ES-I3 (cell line): Measurements from ENCODE around the gene LRFN3.
A peak's percentile ranks its signal among the peaks of the same experiment; 100 is the strongest.
"Not testable (repeated sequence)": the region's sequence is repeated elsewhere in the genome, so short reads cannot be mapped to it uniquely, and the experiment has no call there.

Experiments used
- H3K36me3 ChIP-seq: 2 replicates; pipeline ENCODE4 v1.6.1; 2013; ENCODE audit warnings: mild to moderate bottlenecking, low read length, control low read depth, moderate library complexity; ENCODE audit not compliant: insufficient read depth
- H3K4me1 ChIP-seq: 2 replicates; pipeline ENCODE4 v1.6.1; 2013; ENCODE audit warnings: mild to moderate bottlenecking, control low read depth, low read length; ENCODE audit not compliant: insufficient read depth
- H3K9ac ChIP-seq: 2 replicates; pipeline ENCODE4 v1.6.1; 2013; ENCODE audit warnings: low read depth, mild to moderate bottlenecking, low read length, moderate library complexity
- H3K9me3 ChIP-seq: 2 replicates; pipeline ENCODE4 v1.6.1; 2013; ENCODE audit warnings: mild to moderate bottlenecking, low read length, moderate library complexity; ENCODE audit not compliant: control insufficient read depth, insufficient read depth

Gene LRFN3

GRCh38 chr19:35901854-35902661, 34.1 kb upstream of the LRFN3 start, which contains the start of gene HCST:
TSS of gene HCST (plus strand) at chr19:35902529. CDS start at chr19:35902594, 65 bp downstream.
- Histone ChIP-seq H3K4me1 (peaks cover 17% of the 10 kb centered on the region), H3K36me3 (no peaks in the 10 kb centered on the region), H3K9ac (peak within 1 kb of the TSS; percentile 34; the same call in 1 of the 2 replicates), H3K9me3 (no peaks in the 10 kb centered on the region)

GRCh38 chr19:35902870-35903475, 33.2 kb upstream of the LRFN3 start:
- Histone ChIP-seq H3K9me3 (no peaks in the 10 kb centered on the region), H3K4me1 (peaks cover 17% of the 10 kb centered on the region), H3K36me3 (no peaks in the 10 kb centered on the region), H3K9ac (peak overlapping the region; percentile 34; the same call in 1 of the 2 replicates)

DNA sequence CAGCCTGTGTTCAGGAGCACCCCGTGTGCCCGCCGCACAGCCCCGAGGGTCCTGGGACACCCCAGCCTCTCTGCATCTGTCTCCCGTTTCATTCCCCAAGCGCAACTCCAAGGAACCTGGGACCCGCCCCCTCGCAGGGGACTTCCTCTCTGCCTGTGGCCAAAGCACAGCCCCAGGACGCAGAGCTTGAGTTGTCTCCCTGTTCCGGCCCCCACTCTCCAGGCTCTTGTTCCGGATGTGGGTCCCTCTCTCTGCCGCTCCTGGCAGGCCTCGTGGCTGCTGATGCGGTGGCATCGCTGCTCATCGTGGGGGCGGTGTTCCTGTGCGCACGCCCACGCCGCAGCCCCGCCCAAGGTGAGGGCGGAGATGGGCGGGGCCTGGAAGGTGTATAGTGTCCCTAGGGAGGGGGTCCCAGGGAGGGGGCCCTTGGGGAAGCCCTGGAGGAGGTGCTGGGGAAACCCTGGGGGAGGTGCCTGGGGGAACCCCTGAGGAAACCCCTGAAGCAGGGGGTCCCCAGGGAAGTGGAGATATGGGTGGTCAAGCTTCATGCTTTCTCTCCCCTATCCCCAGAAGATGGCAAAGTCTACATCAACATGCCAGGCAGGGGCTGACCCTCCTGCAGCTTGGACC, 32.5 kb upstream of the LRFN3 start:
- Histone ChIP-seq H3K4me1 (peaks cover 17% of the 10 kb centered on the region), H3K9ac (peak overlapping the region; percentile 34; the same call in 1 of the 2 replicates), H3K9me3 (no peaks in the 10 kb centered on the region), H3K36me3 (no peaks in the 10 kb centered on the region)

- H3K36me3 ChIP-seq: no peaks in the 10 kb centered on the region
- peaks cover 23% of the 10 kb centered on the region for H3K4me1 ChIP-seq
- no peak overlapping the region for H3K9ac ChIP-seq
- H3K9me3 ChIP-seq: no peaks in the 10 kb centered on the region
Measured at GRCh38 chr19:35904311-35905068, 31.7 kb upstream of the LRFN3 start.

DNA sequence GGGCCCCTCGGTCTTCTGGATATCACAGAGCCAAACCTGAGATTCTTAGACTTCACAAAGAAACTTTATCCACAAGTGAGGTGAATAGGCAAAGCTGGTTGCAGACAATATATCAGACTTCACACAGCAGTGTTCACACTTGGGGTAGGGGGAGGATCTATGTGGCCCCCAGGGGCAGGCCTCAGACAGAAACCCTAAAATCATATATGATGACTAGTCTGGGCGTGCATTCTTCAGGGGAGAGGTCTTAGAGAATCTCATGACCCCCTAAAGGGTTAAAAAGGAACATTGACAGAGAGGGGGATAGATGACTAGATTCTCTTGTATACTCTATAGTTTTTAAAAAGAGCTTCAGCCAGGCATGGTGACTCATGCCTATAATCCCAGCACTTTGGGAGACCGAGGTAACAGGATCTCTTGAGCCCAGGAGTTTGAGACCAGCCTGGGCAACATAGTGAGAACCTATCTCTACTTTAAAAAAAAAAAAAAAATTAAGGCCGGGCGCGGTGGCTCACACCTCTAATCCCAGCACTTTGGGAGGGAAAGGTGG, 30.9 kb upstream of the LRFN3 start:
- H3K4me1 ChIP-seq: peaks cover 26% of the 10 kb centered on the region
- no peak overlapping the region for H3K9ac ChIP-seq
- no peaks in the 10 kb centered on the region for H3K36me3 ChIP-seq

DNA sequence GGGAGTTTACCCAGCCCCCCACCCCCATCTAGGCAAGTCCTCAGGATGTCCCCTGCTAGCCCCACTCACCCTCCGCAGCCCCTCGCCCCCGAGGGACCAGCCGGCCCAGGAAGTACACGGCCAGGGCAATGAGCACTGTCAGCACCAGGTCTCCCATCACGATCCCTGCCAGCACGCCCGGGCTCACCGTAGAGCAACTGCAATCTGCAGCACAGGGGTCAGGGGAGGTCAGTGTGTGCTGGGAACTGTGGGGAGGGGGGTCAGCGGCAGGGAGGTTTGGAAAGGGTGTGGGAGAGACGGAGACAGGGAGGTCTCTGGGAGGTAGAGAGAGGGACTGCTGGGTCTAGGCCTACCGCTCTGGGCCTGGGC, 28.8 kb upstream of the LRFN3 start:
- no peaks in the 10 kb centered on the region for H3K9me3 ChIP-seq
- H3K36me3 ChIP-seq: no peaks in the 10 kb centered on the region
- peaks cover 11% of the 10 kb centered on the region for H3K4me1 ChIP-seq
- no peak overlapping the region for H3K9ac ChIP-seq

More for the DNA sequence above, 30.9 kb upstream of the LRFN3 start:
- H3K9me3 ChIP-seq: no peaks in the 10 kb centered on the region

GRCh38 chr19:35908010-35908441, 28.1 kb upstream of the LRFN3 start, which contains the start of gene TYROBP:
TSS of gene TYROBP (minus strand) at chr19:35908295. CDS start at chr19:35908228, 67 bp downstream.
- peaks cover 9% of the 10 kb centered on the region for H3K4me1 ChIP-seq
- no peaks in the 10 kb centered on the region for H3K36me3 ChIP-seq
- H3K9ac ChIP-seq: no peak within 1 kb of the TSS
- no peaks in the 10 kb centered on the region for H3K9me3 ChIP-seq

- peaks cover 9% of the 10 kb centered on the region for H3K4me1 ChIP-seq
- no peaks in the 10 kb centered on the region for H3K36me3 ChIP-seq
- H3K9ac ChIP-seq: no peak overlapping the region
- no peaks in the 10 kb centered on the region for H3K9me3 ChIP-seq
Measured at GRCh38 chr19:35908973-35909683, 27.0 kb upstream of the LRFN3 start.

DNA sequence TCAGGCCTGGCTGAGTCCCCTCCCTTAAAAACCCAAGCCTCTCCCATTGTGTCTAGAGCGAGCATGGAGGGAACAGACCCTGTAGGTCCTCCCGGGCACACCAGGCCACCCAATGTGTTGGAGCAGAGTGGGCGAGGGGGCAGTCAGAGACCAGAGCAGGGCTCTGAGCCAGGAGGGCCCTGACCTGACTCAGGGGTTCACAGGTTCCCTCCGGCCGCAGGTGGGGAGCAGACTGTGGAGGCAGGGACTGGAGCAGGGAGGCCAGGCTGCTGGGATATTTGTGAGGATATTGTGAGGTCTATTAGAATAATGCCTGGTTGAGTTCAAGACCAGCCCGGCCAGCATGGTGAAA, 26.5 kb upstream of the LRFN3 start:
- no peaks in the 10 kb centered on the region for H3K9me3 ChIP-seq
- no peak overlapping the region for H3K9ac ChIP-seq
- no peaks in the 10 kb centered on the region for H3K36me3 ChIP-seq
- H3K4me1 ChIP-seq: peaks cover 9% of the 10 kb centered on the region

GRCh38 chr19:35910355-35910754, 25.8 kb upstream of the LRFN3 start:
- H3K9me3 ChIP-seq, H3K36me3 ChIP-seq, H3K4me1 ChIP-seq, H3K9ac ChIP-seq: not testable (repeated sequence)

- Histone ChIP-seq H3K9ac (no peak overlapping the region), H3K9me3 (no peaks in the 10 kb centered on the region), H3K4me1 (peaks cover 9% of the 10 kb centered on the region), H3K36me3 (no peaks in the 10 kb centered on the region)
Measured at GRCh38 chr19:35911173-35911572, 25.0 kb upstream of the LRFN3 start.

DNA sequence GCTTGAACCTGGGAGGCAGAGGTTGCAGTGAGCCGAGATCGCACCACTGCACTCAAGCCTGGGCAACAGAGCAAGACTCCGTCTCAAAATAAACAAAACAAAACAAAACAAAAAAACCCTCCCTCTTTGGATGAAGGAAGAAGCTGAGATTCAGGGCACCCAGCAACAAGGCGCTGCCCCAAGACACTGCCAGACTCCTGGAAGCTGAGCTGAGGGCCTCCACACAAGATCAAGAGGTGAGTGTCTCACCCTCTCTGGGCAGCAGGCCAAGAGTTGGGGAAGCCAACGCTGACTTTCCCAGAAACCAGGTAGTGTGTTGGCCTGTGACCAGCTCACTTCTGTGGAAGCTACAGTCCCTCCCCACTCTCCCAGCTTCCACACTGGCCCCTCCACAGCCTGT, 24.4 kb upstream of the LRFN3 start:
- no peak overlapping the region for H3K9ac ChIP-seq
- H3K4me1 ChIP-seq: peaks cover 9% of the 10 kb centered on the region
- no peaks in the 10 kb centered on the region for H3K9me3 ChIP-seq
- H3K36me3 ChIP-seq: no peaks in the 10 kb centered on the region

DNA sequence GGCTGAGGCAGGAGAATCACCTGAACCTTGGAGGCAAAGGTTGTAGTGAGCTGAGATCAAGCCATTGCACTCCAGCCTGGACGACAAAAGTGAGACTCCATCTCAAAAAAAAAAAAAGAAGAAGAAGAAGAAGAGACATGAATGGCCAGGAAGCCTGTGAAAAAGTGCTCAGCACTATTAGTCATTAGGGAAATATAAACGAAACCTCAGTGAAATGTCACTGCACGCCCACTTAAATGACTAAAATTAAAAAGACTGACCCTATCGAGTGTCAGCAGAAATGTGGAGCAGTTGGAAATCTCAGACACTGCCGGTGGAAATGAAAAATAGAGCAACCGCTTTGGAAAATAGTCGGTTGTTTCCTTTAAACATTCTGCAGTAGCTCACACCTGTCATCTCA, 22.6 kb upstream of the LRFN3 start:
- H3K4me1 ChIP-seq: peaks cover 9% of the 10 kb centered on the region
- H3K9me3 ChIP-seq: no peaks in the 10 kb centered on the region
- H3K9ac ChIP-seq: no peak overlapping the region

More for the DNA sequence above, 22.6 kb upstream of the LRFN3 start:
- no peaks in the 10 kb centered on the region for H3K36me3 ChIP-seq
